Liver (tissue), 9 donors: ENCODE measurements around the gene FANCG. TPM values are rescaled to one million over a fixed set of nuclear protein-coding genes. Genes with fewer than 3 reads are reported as not detected.

Source experiments
- DNase-seq: peaks from one replicate; pipeline ENCODE4 v3.0.0-alpha.2; 2017; ENCODE audit warnings: low spot score
- H3K27ac ChIP-seq, 2 donors: one replicate each; pipeline ENCODE4 v1.7.0; 2013; ENCODE audit warnings: inconsistent platforms in 2 of 2, low read length in 2 of 2, control low read depth in 1 of 2, low read depth in 1 of 2, mild to moderate bottlenecking in 1 of 2
- H3K27me3 ChIP-seq, 4 donors: one replicate each; pipeline versions ENCODE4 v1.6.1 to v1.7.0; 2013; ENCODE audit warnings: low read length in 3 of 4, inconsistent platforms in 1 of 4, mild to moderate bottlenecking in 1 of 4, moderate library complexity in 1 of 4; ENCODE audit not compliant: control insufficient read depth in 4 of 4, insufficient read depth in 4 of 4
- H3K36me3 ChIP-seq, 4 donors: one replicate each; pipeline versions ENCODE4 v1.6.1 to v1.7.0; 2013; ENCODE audit warnings: low read length in 3 of 4, mild to moderate bottlenecking in 3 of 4, low read depth in 1 of 4, moderate library complexity in 1 of 4; ENCODE audit not compliant: control insufficient read depth in 4 of 4, insufficient read depth in 3 of 4
- H3K4me1 ChIP-seq, 4 donors: one replicate each; pipeline versions ENCODE4 v1.6.1 to v1.7.0; 2013; ENCODE audit warnings: low read length in 3 of 4, mild to moderate bottlenecking in 3 of 4, moderate library complexity in 1 of 4; ENCODE audit not compliant: control insufficient read depth in 4 of 4, insufficient read depth in 4 of 4
- H3K4me3 ChIP-seq, 3 donors: one replicate each; pipeline versions ENCODE4 v1.6.1 to v1.7.0; 2013; ENCODE audit warnings: low read length in 3 of 3, control low read depth in 1 of 3, low read depth in 1 of 3, mild to moderate bottlenecking in 1 of 3
- H3K9ac ChIP-seq, 2 donors: one replicate each; pipeline ENCODE4 v1.7.0; 2013; ENCODE audit warnings: low read length in 2 of 2, mild to moderate bottlenecking in 2 of 2, moderate library complexity in 2 of 2, control low read depth in 1 of 2, low read depth in 1 of 2
- H3K9me3 ChIP-seq, 4 donors: one replicate each; pipeline versions ENCODE4 v1.6.1 to v1.7.0; 2013; ENCODE audit warnings: low read length in 3 of 4; ENCODE audit not compliant: control insufficient read depth in 4 of 4
- ATF3 ChIP-seq: IDR thresholded peaks from 2 replicates; pipeline ENCODE4 v1.6.1; 2016; ENCODE audit warnings: antibody characterized with exemption
- CTCF ChIP-seq: fragments of 150-350 bp; IDR thresholded peaks from 2 replicates; pipeline ENCODE4 v1.5.1; 2017; ENCODE audit warnings: improper control_type of control experiment, low read depth, low read length; ENCODE audit not compliant: missing input control
- EGR1 ChIP-seq, 2 donors: IDR thresholded peaks; 2 replicates each; pipeline ENCODE4 v1.6.1; 2016 to 2018; ENCODE audit warnings: antibody characterized with exemption in 2 of 2, low read depth in 2 of 2
- FOXA1 ChIP-seq: IDR thresholded peaks from 2 replicates; pipeline ENCODE4 v1.6.1; 2016; ENCODE audit warnings: antibody characterized with exemption
- FOXA2 ChIP-seq: IDR thresholded peaks from 2 replicates; pipeline ENCODE4 v1.6.1; 2016; ENCODE audit warnings: antibody characterized with exemption
- GABPA ChIP-seq, 2 donors: IDR thresholded peaks in 1 of 2; conservative IDR thresholded peaks in 1 of 2; 2 replicates each; pipeline ENCODE4 v1.6.1; 2016; ENCODE audit warnings: antibody characterized with exemption in 2 of 2, mild to moderate bottlenecking in 1 of 2, moderate library complexity in 1 of 2
- HNF4A ChIP-seq, 2 donors: conservative IDR thresholded peaks; 2 replicates each; pipeline ENCODE4 v1.6.1; 2016; ENCODE audit warnings: antibody characterized with exemption in 2 of 2, mild to moderate bottlenecking in 2 of 2
- HNF4G ChIP-seq: IDR thresholded peaks from 2 replicates; pipeline ENCODE4 v1.6.1; 2016; ENCODE audit warnings: antibody characterized with exemption
- JUND ChIP-seq, 2 donors: IDR thresholded peaks; 2 replicates each; pipeline ENCODE4 v1.6.1; 2016; ENCODE audit warnings: antibody characterized with exemption in 2 of 2
- MAX ChIP-seq: IDR thresholded peaks from 2 replicates; pipeline ENCODE4 v1.6.1; 2016; ENCODE audit warnings: antibody characterized with exemption
- NR2F2 ChIP-seq: IDR thresholded peaks from 2 replicates; pipeline ENCODE4 v1.6.1; 2016; ENCODE audit warnings: antibody characterized with exemption
- RAD21 ChIP-seq, 2 donors: IDR thresholded peaks; 2 replicates each; pipeline ENCODE4 v1.6.1; 2016; ENCODE audit warnings: antibody characterized with exemption in 2 of 2, mild to moderate bottlenecking in 2 of 2
- RXRA ChIP-seq, 2 donors: IDR thresholded peaks; 2 replicates each; pipeline ENCODE4 v1.6.1; 2017 to 2018; ENCODE audit warnings: antibody characterized with exemption in 2 of 2, mild to moderate bottlenecking in 1 of 2
- SP1 ChIP-seq: IDR thresholded peaks from 2 replicates; pipeline ENCODE4 v1.6.1; 2018; ENCODE audit warnings: antibody characterized with exemption, mild to moderate bottlenecking
- TAF1 ChIP-seq: conservative IDR thresholded peaks from 2 replicates; pipeline ENCODE4 v1.6.1; 2016; ENCODE audit warnings: antibody characterized with exemption, mild to moderate bottlenecking
- YY1 ChIP-seq: IDR thresholded peaks from 2 replicates; pipeline ENCODE4 v1.6.1; 2016; ENCODE audit warnings: antibody characterized with exemption, mild to moderate bottlenecking
- ZBTB33 ChIP-seq: IDR thresholded peaks from 2 replicates; pipeline ENCODE4 v1.6.1; 2016; ENCODE audit warnings: antibody characterized with exemption
- whole genome bisulfite sequencing: extraction: QIAGEN DNeasy Blood & Tissue Kit; methylation state at CpG from one replicate; pipeline ENCODE4 v1.1.7; 2013; 5-methylcytosine and 5-hydroxymethylcytosine counted together
- polyA plus RNA-seq, 2 donors: library from polyadenylated mRNA; stranded (reverse) in 1 of 2; unstranded in 1 of 2; fragments of 200-250 nt in 1 of 2; fragments of >200 nt in 1 of 2; fragmentation: Nextera tagmentation in 1 of 2; extraction: Ambion mirVana in 1 of 2; gene quantifications; one replicate each; pipeline versions ENCODE4 v1.2.1 to v1.2.3, GENCODE V29; 2013 to 2015
- total RNA-seq, 2 donors: library from RNA; depleted of rRNA; stranded (reverse); fragments of >200 nt; gene quantifications; one replicate each; pipeline ENCODE4 v1.2.3, GENCODE V29; 2014
- TF ChIP-seq, protein P1 (sequence below): IDR thresholded peaks from 2 replicates; pipeline ENCODE4 v1.6.1; 2016; ENCODE audit warnings: antibody characterized with exemption, mild to moderate bottlenecking
- donor health status: healthy.
- donor health status: healthy.
- donor health status: healthy.
- donor health status: healthy.
- donor health status: healthy.

FANCG gene
- total and polyA plus RNA-seq, 4 donors: 1.7 to 16.0 (median 4.0) TPM

DNA sequence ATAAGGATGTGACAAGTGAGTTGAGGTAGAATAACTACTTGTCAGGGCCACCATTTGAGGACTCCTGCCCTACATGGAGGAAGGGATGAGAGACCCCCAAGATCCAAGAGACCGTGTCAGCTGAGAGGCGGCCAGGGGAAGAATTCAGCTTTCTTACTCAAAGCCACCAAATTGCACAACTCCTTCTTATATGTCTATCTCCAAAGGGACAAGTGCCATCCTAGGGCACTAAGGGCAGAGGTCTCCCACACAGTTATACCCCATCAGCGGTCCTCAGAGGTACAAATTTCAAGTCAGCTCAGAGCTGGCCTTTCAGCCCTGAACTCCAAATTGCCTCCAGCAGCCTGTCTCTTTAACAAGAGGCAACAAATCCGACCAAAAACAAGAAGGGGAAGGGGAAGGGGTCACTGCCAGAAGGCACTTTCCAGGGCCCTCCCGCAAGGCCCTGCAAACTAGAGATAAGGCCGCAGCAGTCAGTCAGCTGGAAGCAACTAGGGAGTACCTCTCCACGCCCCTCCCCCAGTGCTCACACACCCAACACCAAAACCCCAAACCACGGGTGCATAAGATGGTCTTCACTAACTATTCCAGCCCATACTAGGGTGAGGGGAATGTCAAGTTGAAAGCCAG, 29.3 kb upstream of the FANCG start:
- Histone ChIP-seq H3K27ac (no peak overlapping the region), H3K4me3 (no peak overlapping the region), H3K36me3 (peaks cover 6 to 36% (median 13%) of the 10 kb centered on the region in 4 donors), H3K9me3 (no peaks in the 10 kb centered on the region), H3K9ac (no peak overlapping the region), H3K4me1 (peaks cover 15 to 40% (median 31%) of the 10 kb centered on the region in 4 donors), H3K27me3 (no peaks in the 10 kb centered on the region)
- 65% methylated on average over 8 of the region's 8 CpGs for WGBS
- DNase-seq: peak; percentile 86
- TF ChIP-seq GABPA (IDR thresholded peaks at IDR 0.05 in 1 of 2, conservative IDR thresholded peaks at IDR 0.05 in 1 of 2) (no peak), TAF1 (no peak), RXRA (IDR thresholded peaks at IDR 0.05) (no peak), JUND (IDR thresholded peaks at IDR 0.05) (no peak), ATF3 (no peak), NR2F2 (no peak), EGR1 (IDR thresholded peaks at IDR 0.05; ENCODE audit: low read depth in 2 of 2) (no peak), SP1 (no peak), YY1 (no peak), MAX (no peak), FOXA2 (no peak), RAD21 (IDR thresholded peaks at IDR 0.05) (no peak), CTCF (no peak), FOXA1 (no peak), HNF4G (no peak), HNF4A (conservative IDR thresholded peaks at IDR 0.05) (no peak), ZBTB33 (no peak)
- TF ChIP-seq, protein P1, sequence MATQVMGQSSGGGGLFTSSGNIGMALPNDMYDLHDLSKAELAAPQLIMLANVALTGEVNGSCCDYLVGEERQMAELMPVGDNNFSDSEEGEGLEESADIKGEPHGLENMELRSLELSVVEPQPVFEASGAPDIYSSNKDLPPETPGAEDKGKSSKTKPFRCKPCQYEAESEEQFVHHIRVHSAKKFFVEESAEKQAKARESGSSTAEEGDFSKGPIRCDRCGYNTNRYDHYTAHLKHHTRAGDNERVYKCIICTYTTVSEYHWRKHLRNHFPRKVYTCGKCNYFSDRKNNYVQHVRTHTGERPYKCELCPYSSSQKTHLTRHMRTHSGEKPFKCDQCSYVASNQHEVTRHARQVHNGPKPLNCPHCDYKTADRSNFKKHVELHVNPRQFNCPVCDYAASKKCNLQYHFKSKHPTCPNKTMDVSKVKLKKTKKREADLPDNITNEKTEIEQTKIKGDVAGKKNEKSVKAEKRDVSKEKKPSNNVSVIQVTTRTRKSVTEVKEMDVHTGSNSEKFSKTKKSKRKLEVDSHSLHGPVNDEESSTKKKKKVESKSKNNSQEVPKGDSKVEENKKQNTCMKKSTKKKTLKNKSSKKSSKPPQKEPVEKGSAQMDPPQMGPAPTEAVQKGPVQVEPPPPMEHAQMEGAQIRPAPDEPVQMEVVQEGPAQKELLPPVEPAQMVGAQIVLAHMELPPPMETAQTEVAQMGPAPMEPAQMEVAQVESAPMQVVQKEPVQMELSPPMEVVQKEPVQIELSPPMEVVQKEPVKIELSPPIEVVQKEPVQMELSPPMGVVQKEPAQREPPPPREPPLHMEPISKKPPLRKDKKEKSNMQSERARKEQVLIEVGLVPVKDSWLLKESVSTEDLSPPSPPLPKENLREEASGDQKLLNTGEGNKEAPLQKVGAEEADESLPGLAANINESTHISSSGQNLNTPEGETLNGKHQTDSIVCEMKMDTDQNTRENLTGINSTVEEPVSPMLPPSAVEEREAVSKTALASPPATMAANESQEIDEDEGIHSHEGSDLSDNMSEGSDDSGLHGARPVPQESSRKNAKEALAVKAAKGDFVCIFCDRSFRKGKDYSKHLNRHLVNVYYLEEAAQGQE: no peak
